Measurements from ENCODE around the gene HTR4.

The HTR4 gene

DNA sequence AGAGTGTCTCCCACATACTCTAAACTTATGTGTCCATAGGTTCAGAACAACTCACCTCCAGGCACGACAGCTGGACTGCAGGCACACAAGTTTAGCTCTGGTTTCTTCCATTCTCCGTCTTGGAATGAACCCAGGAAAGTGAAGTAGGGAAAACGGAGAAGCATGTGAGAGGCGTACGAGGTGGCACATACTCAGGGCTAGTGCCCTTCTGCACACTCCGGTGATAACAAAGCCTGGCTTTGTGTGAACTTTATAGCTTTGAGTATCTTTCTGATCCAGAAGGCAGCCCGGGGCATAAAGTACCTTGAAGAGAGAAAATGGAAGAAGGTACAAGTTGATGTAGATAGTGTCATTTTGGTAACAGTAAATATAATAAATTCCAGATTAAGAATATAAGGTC is 11.1 kb upstream of the HTR4 start:
- Histone ChIP-seq H3K27ac (ENCODE audit: low read depth, low read length) (no peak overlapping the region), H3K36me3 (ENCODE audit: control insufficient read depth in 1 of 2, insufficient read depth in 2 of 2, low read length in 2 of 2) (no peaks in the 10 kb centered on the region), H3K4me3 (ENCODE audit: low read depth in 1 of 2, low read length in 2 of 2) (peak overlapping the region; percentile 18 to 30)

DNA sequence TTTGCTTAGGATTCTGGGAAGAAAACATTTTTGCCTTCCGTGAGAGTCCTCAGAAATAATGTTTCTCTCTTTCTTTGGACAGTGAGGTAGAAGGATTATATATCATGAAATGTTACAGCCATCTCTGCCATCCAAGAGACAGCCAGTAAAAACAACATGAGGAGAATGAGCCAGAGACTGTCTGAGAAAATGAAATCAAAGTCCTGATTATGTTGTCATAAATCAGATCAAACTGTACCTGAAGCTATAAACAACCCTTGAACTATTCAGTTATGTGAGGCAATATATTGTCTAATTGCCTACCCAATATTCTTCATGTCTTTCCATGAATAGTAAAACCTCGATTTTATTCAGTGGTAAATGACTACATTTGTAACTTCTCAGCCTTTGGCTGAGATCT is 9.2 kb upstream of the HTR4 start:
- Histone ChIP-seq H3K9me3 (ENCODE audit: control insufficient read depth in 1 of 2, low read length in 2 of 2) (no peaks in the 10 kb centered on the region), H3K9ac (ENCODE audit: low read depth in 1 of 2, low read length in 2 of 2) (no peak overlapping the region), H3K4me3 (ENCODE audit: low read depth in 1 of 2, low read length in 2 of 2) (peak overlapping the region in 1 of 2 donors; percentile 10), H3K27me3 (ENCODE audit: control insufficient read depth in 1 of 2, insufficient read depth in 2 of 2, low read length in 2 of 2) (no peaks in the 10 kb centered on the region), H3K27ac (ENCODE audit: low read depth, low read length) (no peak overlapping the region), H3K4me1 (ENCODE audit: control insufficient read depth in 1 of 2, insufficient read depth in 2 of 2, low read length in 2 of 2) (peaks cover 27 to 41% of the 10 kb centered on the region in 2 donors), H3K36me3 (ENCODE audit: control insufficient read depth in 1 of 2, insufficient read depth in 2 of 2, low read length in 2 of 2) (no peaks in the 10 kb centered on the region)

More for the DNA sequence above, 11.1 kb upstream of the HTR4 start:
- Histone ChIP-seq H3K9me3 (ENCODE audit: control insufficient read depth in 1 of 2, low read length in 2 of 2) (no peaks in the 10 kb centered on the region), H3K4me1 (ENCODE audit: control insufficient read depth in 1 of 2, insufficient read depth in 2 of 2, low read length in 2 of 2) (peaks cover 16 to 26% of the 10 kb centered on the region in 2 donors), H3K27me3 (ENCODE audit: control insufficient read depth in 1 of 2, insufficient read depth in 2 of 2, low read length in 2 of 2) (no peaks in the 10 kb centered on the region), H3K9ac (ENCODE audit: low read depth in 1 of 2, low read length in 2 of 2) (peak overlapping the region in 1 of 2 donors; percentile 15)

DNA sequence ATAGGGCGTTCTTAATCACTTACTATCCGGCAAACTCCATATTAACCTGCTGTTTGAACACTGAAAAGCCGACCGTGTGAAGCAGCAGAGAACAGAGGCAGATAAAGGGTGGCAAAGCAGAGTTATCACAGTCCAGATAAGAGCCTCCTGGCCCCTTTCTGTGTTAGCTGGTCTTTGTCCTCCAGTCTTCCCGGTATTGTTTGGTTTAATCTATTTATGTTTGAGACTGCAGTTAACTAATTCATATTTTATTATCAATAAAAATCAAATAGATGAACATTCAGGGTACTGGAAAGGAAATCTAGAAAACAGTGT is 6.0 kb upstream of the HTR4 start:
- no peaks in the 10 kb centered on the region for H3K36me3 ChIP-seq (ENCODE audit: control insufficient read depth in 1 of 2, insufficient read depth in 2 of 2, low read length in 2 of 2)
- no peak overlapping the region for H3K9ac ChIP-seq (ENCODE audit: low read depth in 1 of 2, low read length in 2 of 2)
- no peak overlapping the region for H3K27ac ChIP-seq (ENCODE audit: low read depth, low read length)
- peak overlapping the region in 1 of 2 donors; percentile 1 for H3K4me3 ChIP-seq (ENCODE audit: low read depth in 1 of 2, low read length in 2 of 2)
- no peaks in the 10 kb centered on the region for H3K27me3 ChIP-seq (ENCODE audit: control insufficient read depth in 1 of 2, insufficient read depth in 2 of 2, low read length in 2 of 2)
- peaks cover 24 to 41% of the 10 kb centered on the region in 2 donors for H3K4me1 ChIP-seq (ENCODE audit: control insufficient read depth in 1 of 2, insufficient read depth in 2 of 2, low read length in 2 of 2)
- H3K9me3 ChIP-seq (ENCODE audit: control insufficient read depth in 1 of 2, low read length in 2 of 2) = no peaks in the 10 kb centered on the region

DNA sequence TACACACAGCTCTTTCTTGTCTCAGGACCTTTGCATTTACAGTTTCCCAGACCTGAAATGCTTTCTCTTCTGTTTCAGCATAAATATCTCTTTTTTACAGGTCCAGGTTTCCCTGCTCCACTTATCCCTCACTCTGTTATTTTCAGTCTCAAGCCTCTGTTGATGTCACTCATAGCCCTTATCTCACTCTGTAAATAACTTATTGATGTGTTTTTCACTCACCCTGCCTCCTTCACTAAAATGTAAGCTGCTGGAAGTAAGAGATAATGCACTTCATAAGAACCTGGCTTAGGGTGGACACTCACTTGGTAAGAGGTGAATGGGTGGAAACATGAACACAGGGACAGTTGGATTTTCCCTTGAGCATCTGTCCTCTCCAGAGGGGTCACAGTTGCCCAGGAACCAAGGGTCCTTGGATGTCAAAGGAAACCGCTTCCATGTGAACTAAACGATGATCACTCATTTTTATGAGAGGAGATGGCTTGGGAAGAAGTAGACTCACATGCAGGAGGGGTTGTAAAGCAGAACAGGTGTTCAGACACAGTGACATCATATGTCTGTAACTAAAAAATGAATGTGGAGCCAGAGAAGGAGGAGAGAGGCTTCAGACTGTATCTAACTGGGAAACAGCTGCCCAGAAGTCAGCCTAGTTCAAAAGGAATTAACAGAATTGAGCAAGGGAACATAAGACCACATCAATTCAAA is 5.5 kb upstream of the HTR4 start:
- H3K4me1 ChIP-seq (ENCODE audit: control insufficient read depth in 1 of 2, insufficient read depth in 2 of 2, low read length in 2 of 2) = peaks cover 24 to 43% of the 10 kb centered on the region in 2 donors
- H3K9me3 ChIP-seq (ENCODE audit: control insufficient read depth in 1 of 2, low read length in 2 of 2) = no peaks in the 10 kb centered on the region
- H3K27me3 ChIP-seq (ENCODE audit: control insufficient read depth in 1 of 2, insufficient read depth in 2 of 2, low read length in 2 of 2) = no peaks in the 10 kb centered on the region
- H3K4me3 ChIP-seq (ENCODE audit: low read depth in 1 of 2, low read length in 2 of 2) = peak overlapping the region in 1 of 2 donors; percentile 1
- H3K36me3 ChIP-seq (ENCODE audit: control insufficient read depth in 1 of 2, insufficient read depth in 2 of 2, low read length in 2 of 2) = no peaks in the 10 kb centered on the region
- no peak overlapping the region for H3K9ac ChIP-seq (ENCODE audit: low read depth in 1 of 2, low read length in 2 of 2)
- H3K27ac ChIP-seq (ENCODE audit: low read depth, low read length) = no peak overlapping the region

DNA sequence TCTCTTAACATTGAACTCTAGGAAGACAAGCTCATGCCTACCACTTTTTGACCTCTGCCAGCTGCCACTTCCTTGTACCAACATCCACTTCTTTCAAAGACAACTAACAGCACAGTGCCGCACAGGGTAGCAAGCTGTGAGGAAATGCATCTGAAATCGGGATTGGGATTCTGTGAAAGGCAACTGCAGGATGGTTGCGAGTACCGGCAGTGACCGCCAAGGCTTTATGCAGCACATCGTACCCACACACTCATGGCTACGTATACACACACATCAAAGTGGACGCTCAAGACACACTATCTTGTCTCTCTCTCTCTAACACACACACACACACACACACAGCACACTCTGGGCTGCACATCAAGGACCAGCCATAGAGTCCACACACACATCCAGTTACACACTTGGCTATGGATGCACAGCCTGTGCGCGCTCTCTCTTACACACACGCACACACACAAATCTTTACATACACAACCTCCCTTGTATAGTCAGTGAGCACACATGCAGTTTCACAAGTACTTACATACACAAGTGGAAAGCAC is 964 bp downstream of the HTR4 start:
- H3K4me1 ChIP-seq (ENCODE audit: control insufficient read depth in 1 of 2, insufficient read depth in 2 of 2, low read length in 2 of 2) = peaks cover 14 to 18% of the 10 kb centered on the region in 2 donors
- no peaks in the 10 kb centered on the region for H3K9me3 ChIP-seq (ENCODE audit: control insufficient read depth in 1 of 2, low read length in 2 of 2)
- peak overlapping the region in 1 of 2 donors; percentile 4 for H3K9ac ChIP-seq (ENCODE audit: low read depth in 1 of 2, low read length in 2 of 2)
- H3K4me3 ChIP-seq (ENCODE audit: low read depth in 1 of 2, low read length in 2 of 2) = peak overlapping the region; percentile 68 to 75
- H3K36me3 ChIP-seq (ENCODE audit: control insufficient read depth in 1 of 2, insufficient read depth in 2 of 2, low read length in 2 of 2) = no peaks in the 10 kb centered on the region
- peaks cover 3 to 4% of the 10 kb centered on the region in 2 donors for H3K27me3 ChIP-seq (ENCODE audit: control insufficient read depth in 1 of 2, insufficient read depth in 2 of 2, low read length in 2 of 2)
- H3K27ac ChIP-seq (ENCODE audit: low read depth, low read length) = no peak overlapping the region

DNA sequence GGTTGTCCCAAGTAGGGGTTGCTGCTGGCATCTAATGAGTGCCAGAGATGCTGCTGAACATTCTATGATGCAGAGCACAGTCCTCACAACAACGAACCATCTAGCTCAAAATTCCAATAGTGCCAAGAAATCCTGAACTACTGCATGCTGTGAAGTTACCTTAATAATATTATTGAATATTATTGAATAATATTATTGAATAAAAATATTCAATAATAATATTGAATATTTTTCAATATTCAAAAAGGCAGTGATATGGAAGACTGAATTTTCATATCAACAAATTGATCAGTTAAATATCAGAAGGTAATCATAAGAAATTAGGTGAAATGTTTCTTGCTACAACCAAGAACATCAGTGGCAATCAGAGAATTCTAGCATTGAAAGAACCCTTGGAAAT is 2.8 kb downstream of the HTR4 start:
- Histone ChIP-seq H3K27ac (ENCODE audit: low read depth, low read length) (no peak overlapping the region), H3K36me3 (ENCODE audit: control insufficient read depth in 1 of 2, insufficient read depth in 2 of 2, low read length in 2 of 2) (no peaks in the 10 kb centered on the region), H3K27me3 (ENCODE audit: control insufficient read depth in 1 of 2, insufficient read depth in 2 of 2, low read length in 2 of 2) (peaks cover 3 to 4% of the 10 kb centered on the region in 2 donors), H3K9me3 (ENCODE audit: control insufficient read depth in 1 of 2, low read length in 2 of 2) (no peaks in the 10 kb centered on the region), H3K9ac (ENCODE audit: low read depth in 1 of 2, low read length in 2 of 2) (no peak overlapping the region), H3K4me1 (ENCODE audit: control insufficient read depth in 1 of 2, insufficient read depth in 2 of 2, low read length in 2 of 2) (peaks cover 14 to 18% of the 10 kb centered on the region in 2 donors), H3K4me3 (ENCODE audit: low read depth in 1 of 2, low read length in 2 of 2) (no peak overlapping the region)

DNA sequence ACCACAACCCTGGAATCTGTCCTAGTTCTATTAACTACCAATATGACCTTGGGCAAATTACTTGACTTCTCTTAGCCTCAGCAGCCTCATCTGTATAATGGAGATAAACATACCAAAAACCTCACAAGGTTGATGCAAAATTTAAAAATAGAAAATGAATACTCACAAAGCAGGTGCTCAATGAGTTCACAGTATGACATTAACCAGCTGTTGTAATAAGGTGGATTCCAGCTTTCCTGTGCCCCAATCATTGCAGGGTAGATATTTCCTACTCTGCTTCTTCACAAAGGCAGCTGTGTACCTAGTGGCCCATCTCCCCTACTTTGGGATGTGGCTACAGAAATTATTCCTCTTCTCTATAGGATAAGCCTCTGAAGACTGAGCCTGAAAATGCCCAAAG is 8.8 kb downstream of the HTR4 start:
- Histone ChIP-seq H3K4me3 (ENCODE audit: low read depth in 1 of 2, low read length in 2 of 2) (no peak overlapping the region), H3K27ac (ENCODE audit: low read depth, low read length) (no peak overlapping the region), H3K27me3 (ENCODE audit: control insufficient read depth in 1 of 2, insufficient read depth in 2 of 2, low read length in 2 of 2) (no peaks in the 10 kb centered on the region), H3K9me3 (ENCODE audit: control insufficient read depth in 1 of 2, low read length in 2 of 2) (no peaks in the 10 kb centered on the region), H3K36me3 (ENCODE audit: control insufficient read depth in 1 of 2, insufficient read depth in 2 of 2, low read length in 2 of 2) (no peaks in the 10 kb centered on the region), H3K9ac (ENCODE audit: low read depth in 1 of 2, low read length in 2 of 2) (no peak overlapping the region), H3K4me1 (ENCODE audit: control insufficient read depth in 1 of 2, insufficient read depth in 2 of 2, low read length in 2 of 2) (peaks cover 12 to 18% of the 10 kb centered on the region in 2 donors)

DNA sequence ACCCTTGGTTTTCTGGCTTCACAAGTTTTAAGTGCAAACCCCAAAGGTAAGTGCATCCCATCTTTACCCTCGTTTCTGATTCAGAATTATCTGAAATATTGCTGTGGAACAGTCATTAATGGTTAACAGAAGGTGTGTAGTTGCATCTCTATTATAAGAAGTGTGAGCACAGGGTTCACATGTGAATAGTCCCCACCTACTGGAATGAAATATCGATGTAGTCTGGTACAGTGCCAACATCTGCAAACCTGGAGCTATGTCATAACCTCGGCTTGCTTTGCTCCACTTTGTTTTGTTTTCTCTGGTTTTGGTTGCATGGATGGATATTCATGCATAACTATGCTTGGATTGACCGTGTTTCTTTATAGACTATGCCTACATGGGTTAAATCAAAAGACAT is 12.6 kb downstream of the HTR4 start:
- Histone ChIP-seq H3K9ac (ENCODE audit: low read depth in 1 of 2, low read length in 2 of 2) (no peak overlapping the region), H3K9me3 (ENCODE audit: control insufficient read depth in 1 of 2, low read length in 2 of 2) (no peaks in the 10 kb centered on the region), H3K27me3 (ENCODE audit: control insufficient read depth in 1 of 2, insufficient read depth in 2 of 2, low read length in 2 of 2) (no peaks in the 10 kb centered on the region), H3K36me3 (ENCODE audit: control insufficient read depth in 1 of 2, insufficient read depth in 2 of 2, low read length in 2 of 2) (no peaks in the 10 kb centered on the region), H3K4me1 (ENCODE audit: control insufficient read depth in 1 of 2, insufficient read depth in 2 of 2, low read length in 2 of 2) (peaks cover 12 to 31% of the 10 kb centered on the region in 2 donors), H3K27ac (ENCODE audit: low read depth, low read length) (no peak overlapping the region), H3K4me3 (ENCODE audit: low read depth in 1 of 2, low read length in 2 of 2) (peak overlapping the region; percentile 19 to 28)

DNA sequence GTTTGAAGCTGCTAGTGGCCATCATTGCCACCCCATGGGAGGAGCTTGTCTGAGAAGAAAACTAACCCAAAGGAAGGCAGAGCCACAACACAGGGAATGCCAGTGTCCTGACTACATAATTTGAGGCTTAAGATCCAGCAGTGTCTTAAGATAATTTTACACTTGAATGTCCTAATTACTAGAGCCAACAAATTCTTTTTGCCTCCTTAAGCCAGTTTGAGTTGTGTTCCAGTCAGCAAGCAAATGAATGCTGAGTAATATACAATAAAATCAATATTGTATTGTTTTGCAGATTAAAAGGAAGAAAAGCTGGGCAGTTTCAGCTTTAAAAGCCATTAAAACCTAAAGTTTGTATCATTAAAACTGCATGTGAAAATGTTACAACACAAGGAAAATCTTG is 13.9 kb downstream of the HTR4 start:
- Histone ChIP-seq H3K27ac (ENCODE audit: low read depth, low read length) (no peak overlapping the region), H3K9ac (ENCODE audit: low read depth in 1 of 2, low read length in 2 of 2) (no peak overlapping the region), H3K4me1 (ENCODE audit: control insufficient read depth in 1 of 2, insufficient read depth in 2 of 2, low read length in 2 of 2) (peaks cover 18 to 39% of the 10 kb centered on the region in 2 donors), H3K4me3 (ENCODE audit: low read depth in 1 of 2, low read length in 2 of 2) (no peak overlapping the region), H3K36me3 (ENCODE audit: control insufficient read depth in 1 of 2, insufficient read depth in 2 of 2, low read length in 2 of 2) (no peaks in the 10 kb centered on the region), H3K9me3 (ENCODE audit: control insufficient read depth in 1 of 2, low read length in 2 of 2) (no peaks in the 10 kb centered on the region), H3K27me3 (ENCODE audit: control insufficient read depth in 1 of 2, insufficient read depth in 2 of 2, low read length in 2 of 2) (no peaks in the 10 kb centered on the region)

DNA sequence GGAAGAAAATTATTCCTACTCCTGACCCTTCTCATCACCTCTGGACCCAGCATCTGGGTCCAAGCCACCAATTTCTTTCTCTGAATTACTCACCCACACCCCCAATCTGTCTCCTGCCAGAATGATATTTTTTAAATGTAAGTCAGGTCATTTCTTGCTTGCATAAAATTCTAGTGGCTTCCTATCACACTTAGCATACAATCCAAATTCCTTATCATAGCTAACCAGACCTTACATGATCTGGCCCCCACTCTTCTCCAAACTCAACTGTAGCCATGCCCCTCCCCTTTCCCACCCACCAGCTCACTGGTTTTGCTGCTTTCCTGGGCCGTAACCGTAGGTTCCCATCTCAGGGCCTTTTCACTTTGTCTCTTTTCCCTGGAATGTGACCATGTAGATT is 15.2 kb downstream of the HTR4 start:
- Histone ChIP-seq H3K4me1 (ENCODE audit: control insufficient read depth in 1 of 2, insufficient read depth in 2 of 2, low read length in 2 of 2) (peaks cover 18 to 43% of the 10 kb centered on the region in 2 donors), H3K36me3 (ENCODE audit: control insufficient read depth in 1 of 2, insufficient read depth in 2 of 2, low read length in 2 of 2) (no peaks in the 10 kb centered on the region), H3K9me3 (ENCODE audit: control insufficient read depth in 1 of 2, low read length in 2 of 2) (no peaks in the 10 kb centered on the region), H3K9ac (ENCODE audit: low read depth in 1 of 2, low read length in 2 of 2) (no peak overlapping the region), H3K4me3 (ENCODE audit: low read depth in 1 of 2, low read length in 2 of 2) (no peak overlapping the region), H3K27ac (ENCODE audit: low read depth, low read length) (no peak overlapping the region), H3K27me3 (ENCODE audit: control insufficient read depth in 1 of 2, insufficient read depth in 2 of 2, low read length in 2 of 2) (no peaks in the 10 kb centered on the region)
